ENCODE results near the gene AADACL2.
"Not testable (repeated sequence)": the region's sequence is repeated elsewhere in the genome, so short reads cannot be mapped to it uniquely, and the experiment has no call there.

AADACL2 gene

GRCh38 chr3:151733613-151734012 lies at the start of gene AADACL2:
Gene AADACL2, plus strand, starts transcription at chr3:151733927. Its CDS starts 109 bp downstream, at chr3:151734036.
- DNase-seq (ENCODE audit: low read depth, low spot score) = no peak

- no peak for DNase-seq (ENCODE audit: low read depth, low spot score)
Observed at GRCh38 chr3:151684094-151684493, 49.6 kb upstream of the AADACL2 start.

GRCh38 chr3:151686257-151686656 lies 47.5 kb upstream of the AADACL2 start:
- no peak for DNase-seq (ENCODE audit: low read depth, low spot score)

GRCh38 chr3:151687076-151687475 lies 46.7 kb upstream of the AADACL2 start:
- DNase-seq (ENCODE audit: low read depth, low spot score) = no peak

GRCh38 chr3:151688571-151688970 lies 45.2 kb upstream of the AADACL2 start:
- no peak for DNase-seq (ENCODE audit: low read depth, low spot score)

GRCh38 chr3:151690645-151691044 lies 43.1 kb upstream of the AADACL2 start:
- no peak for DNase-seq (ENCODE audit: low read depth, low spot score)

GRCh38 chr3:151697496-151697895 lies 36.2 kb upstream of the AADACL2 start:
- no peak for DNase-seq (ENCODE audit: low read depth, low spot score)

- no peak for DNase-seq (ENCODE audit: low read depth, low spot score)
Observed at GRCh38 chr3:151707216-151707615, 26.5 kb upstream of the AADACL2 start.

GRCh38 chr3:151708868-151709267 lies 24.9 kb upstream of the AADACL2 start:
- no peak for DNase-seq (ENCODE audit: low read depth, low spot score)

- no peak for DNase-seq (ENCODE audit: low read depth, low spot score)
Observed at GRCh38 chr3:151709847-151710246, 23.9 kb upstream of the AADACL2 start.

GRCh38 chr3:151721294-151721693 lies 12.4 kb upstream of the AADACL2 start:
- DNase-seq (ENCODE audit: low read depth, low spot score) = no peak

GRCh38 chr3:151722856-151723255 lies 10.9 kb upstream of the AADACL2 start:
- no peak for DNase-seq (ENCODE audit: low read depth, low spot score)

- DNase-seq (ENCODE audit: low read depth, low spot score) = no peak
Observed at GRCh38 chr3:151724576-151725562, 8.9 kb upstream of the AADACL2 start.

GRCh38 chr3:151726016-151726415 lies 7.7 kb upstream of the AADACL2 start:
- no peak for DNase-seq (ENCODE audit: low read depth, low spot score)

- no peak for DNase-seq (ENCODE audit: low read depth, low spot score)
Observed at GRCh38 chr3:151732861-151733260, 866 bp upstream of the AADACL2 start.

GRCh38 chr3:151740581-151740980 lies 6.9 kb downstream of the AADACL2 start:
- no peak for DNase-seq (ENCODE audit: low read depth, low spot score)

GRCh38 chr3:151743855-151744254 lies 10.1 kb downstream of the AADACL2 start:
- DNase-seq (ENCODE audit: low read depth, low spot score) = no peak

- no peak for DNase-seq (ENCODE audit: low read depth, low spot score)
Observed at GRCh38 chr3:151750181-151750580, 16.5 kb downstream of the AADACL2 start.

GRCh38 chr3:151750678-151751077 lies 17.0 kb downstream of the AADACL2 start:
- no peak for DNase-seq (ENCODE audit: low read depth, low spot score)

GRCh38 chr3:151751161-151751560 lies 17.4 kb downstream of the AADACL2 start:
- no peak for DNase-seq (ENCODE audit: low read depth, low spot score)

GRCh38 chr3:151753846-151754245 lies 20.1 kb downstream of the AADACL2 start:
- no peak for DNase-seq (ENCODE audit: low read depth, low spot score)

GRCh38 chr3:151761581-151761980 lies 27.9 kb downstream of the AADACL2 start:
- no peak for DNase-seq (ENCODE audit: low read depth, low spot score)

GRCh38 chr3:151764699-151765098 lies 31.0 kb downstream of the AADACL2 start:
- DNase-seq (ENCODE audit: low read depth, low spot score) = not testable (repeated sequence)
